ENCODE data around the gene FRAS1.
"Not testable (repeated sequence)": the region's sequence is repeated elsewhere in the genome, so short reads cannot be mapped to it uniquely, and the experiment has no call there.

Gene FRAS1

GRCh38 chr4:78119698-78120097 lies 62.6 kb downstream of the FRAS1 start:
- Mint-ChIP-seq H3K4me3 (no peak overlapping the region), H3K9me3 (peaks cover 5% of the 10 kb centered on the region), H3K27ac (no peak overlapping the region), H3K4me1 (no peaks in the 10 kb centered on the region), H3K27me3 (peaks cover 4% of the 10 kb centered on the region), H3K36me3 (no peaks in the 10 kb centered on the region)
- ATAC-seq (ENCODE audit: low read depth), result no peak
- no peak for DNase-seq (ENCODE audit: low spot score in 2 of 2)

- no peaks in the 10 kb centered on the region for H3K36me3 Mint-ChIP-seq
- H3K9me3 Mint-ChIP-seq, result peaks cover 5% of the 10 kb centered on the region
- H3K27ac Mint-ChIP-seq, result no peak overlapping the region
- ATAC-seq (ENCODE audit: low read depth) (no peak), DNase-seq (ENCODE audit: low spot score in 2 of 2) (no peak)
- H3K27me3 Mint-ChIP-seq, result peaks cover 8% of the 10 kb centered on the region
- no peaks in the 10 kb centered on the region for H3K4me1 Mint-ChIP-seq
- H3K4me3 Mint-ChIP-seq, result no peak overlapping the region
These were observed 63.2 kb downstream of the FRAS1 start for GRCh38 chr4:78120144-78120880.

GRCh38 chr4:78121338-78121904 lies 64.3 kb downstream of the FRAS1 start:
- no peak for ATAC-seq (ENCODE audit: low read depth)
- Mint-ChIP-seq H3K36me3 (no peaks in the 10 kb centered on the region), H3K27ac (no peak overlapping the region), H3K4me3 (no peak overlapping the region), H3K4me1 (no peaks in the 10 kb centered on the region), H3K27me3 (peaks cover 10% of the 10 kb centered on the region), H3K9me3 (peaks cover 3% of the 10 kb centered on the region)
- no peak for DNase-seq (ENCODE audit: low spot score in 2 of 2)

GRCh38 chr4:78125834-78126331 lies 68.8 kb downstream of the FRAS1 start:
- DNase-seq (ENCODE audit: low spot score in 2 of 2); H3K4me3 Mint-ChIP-seq; H3K4me1 Mint-ChIP-seq; ATAC-seq (ENCODE audit: low read depth); H3K36me3 Mint-ChIP-seq; H3K9me3 Mint-ChIP-seq; H3K27ac Mint-ChIP-seq: not testable (repeated sequence)
- H3K27me3 Mint-ChIP-seq, result peaks cover 14% of the 10 kb centered on the region

GRCh38 chr4:78129383-78130108 lies 72.4 kb downstream of the FRAS1 start:
- DNase-seq (ENCODE audit: low spot score in 2 of 2) (no peak), ATAC-seq (ENCODE audit: low read depth) (no peak)
- Mint-ChIP-seq H3K27ac (no peak overlapping the region), H3K9me3 (peaks cover 5% of the 10 kb centered on the region), H3K4me3 (no peak overlapping the region), H3K4me1 (no peaks in the 10 kb centered on the region), H3K36me3 (no peaks in the 10 kb centered on the region), H3K27me3 (peaks cover 20% of the 10 kb centered on the region)

- Mint-ChIP-seq H3K27ac (no peak overlapping the region), H3K27me3 (peaks cover 14% of the 10 kb centered on the region), H3K4me3 (no peak overlapping the region), H3K36me3 (no peaks in the 10 kb centered on the region), H3K4me1 (no peaks in the 10 kb centered on the region), H3K9me3 (peaks cover 5% of the 10 kb centered on the region)
- ATAC-seq (ENCODE audit: low read depth) (no peak), DNase-seq (ENCODE audit: low spot score in 2 of 2) (no peak)
These were observed 74.3 kb downstream of the FRAS1 start for GRCh38 chr4:78131403-78131802.

- Mint-ChIP-seq H3K36me3 (no peaks in the 10 kb centered on the region), H3K4me1 (no peaks in the 10 kb centered on the region), H3K27ac (no peak overlapping the region), H3K4me3 (no peak overlapping the region), H3K9me3 (no peaks in the 10 kb centered on the region), H3K27me3 (peaks cover 11% of the 10 kb centered on the region)
- ATAC-seq (ENCODE audit: low read depth), result no peak
- no peak for DNase-seq (ENCODE audit: low spot score in 2 of 2)
These were observed 79.3 kb downstream of the FRAS1 start for GRCh38 chr4:78136109-78137081.

GRCh38 chr4:78137532-78137931 lies 80.4 kb downstream of the FRAS1 start:
- Mint-ChIP-seq H3K4me1 (no peaks in the 10 kb centered on the region), H3K4me3 (no peak overlapping the region), H3K36me3 (no peaks in the 10 kb centered on the region), H3K9me3 (peaks cover 3% of the 10 kb centered on the region), H3K27me3 (peaks cover 10% of the 10 kb centered on the region), H3K27ac (no peak overlapping the region)
- DNase-seq (ENCODE audit: low spot score in 2 of 2) (no peak), ATAC-seq (ENCODE audit: low read depth) (no peak)

- Mint-ChIP-seq H3K9me3 (peaks cover 5% of the 10 kb centered on the region), H3K4me3 (no peak overlapping the region), H3K4me1 (no peaks in the 10 kb centered on the region), H3K36me3 (no peaks in the 10 kb centered on the region), H3K27ac (no peak overlapping the region), H3K27me3 (peaks cover 7% of the 10 kb centered on the region)
- DNase-seq (ENCODE audit: low spot score in 2 of 2) (no peak), ATAC-seq (ENCODE audit: low read depth) (no peak)
These were observed 81.1 kb downstream of the FRAS1 start for GRCh38 chr4:78138252-78138651.

GRCh38 chr4:78143634-78144033 lies 86.5 kb downstream of the FRAS1 start:
- DNase-seq (ENCODE audit: low spot score in 2 of 2), result no peak
- H3K27me3 Mint-ChIP-seq, result peaks cover 3% of the 10 kb centered on the region
- no peaks in the 10 kb centered on the region for H3K36me3 Mint-ChIP-seq
- H3K4me1 Mint-ChIP-seq, result no peaks in the 10 kb centered on the region
- H3K9me3 Mint-ChIP-seq, result peaks cover 5% of the 10 kb centered on the region
- ATAC-seq (ENCODE audit: low read depth), result no peak
- H3K27ac Mint-ChIP-seq, result no peak overlapping the region
- H3K4me3 Mint-ChIP-seq, result no peak overlapping the region

GRCh38 chr4:78145008-78145407 lies 87.9 kb downstream of the FRAS1 start:
- DNase-seq (ENCODE audit: low spot score in 2 of 2), result no peak
- Mint-ChIP-seq H3K27me3 (peaks cover 3% of the 10 kb centered on the region), H3K36me3 (no peaks in the 10 kb centered on the region), H3K4me3 (no peak overlapping the region), H3K27ac (no peak overlapping the region), H3K4me1 (no peaks in the 10 kb centered on the region), H3K9me3 (peaks cover 5% of the 10 kb centered on the region)
- no peak for ATAC-seq (ENCODE audit: low read depth)

- peaks cover 5% of the 10 kb centered on the region for H3K9me3 Mint-ChIP-seq
- no peaks in the 10 kb centered on the region for H3K36me3 Mint-ChIP-seq
- no peak for DNase-seq (ENCODE audit: low spot score in 2 of 2)
- peaks cover 3% of the 10 kb centered on the region for H3K27me3 Mint-ChIP-seq
- no peak overlapping the region for H3K27ac Mint-ChIP-seq
- no peak for ATAC-seq (ENCODE audit: low read depth)
- no peak overlapping the region for H3K4me3 Mint-ChIP-seq
- no peaks in the 10 kb centered on the region for H3K4me1 Mint-ChIP-seq
These were observed 88.5 kb downstream of the FRAS1 start for GRCh38 chr4:78145622-78146021.

- Mint-ChIP-seq H3K36me3 (no peaks in the 10 kb centered on the region), H3K27ac (no peak overlapping the region), H3K4me1 (no peaks in the 10 kb centered on the region), H3K4me3 (no peak overlapping the region), H3K27me3 (no peaks in the 10 kb centered on the region), H3K9me3 (no peaks in the 10 kb centered on the region)
- DNase-seq (ENCODE audit: low spot score in 2 of 2) (no peak), ATAC-seq (ENCODE audit: low read depth) (no peak)
These were observed 92.8 kb downstream of the FRAS1 start for GRCh38 chr4:78149751-78150542.

Data from memory B cell (primary cell).